Erythroblast (primary cell): ENCODE measurements around the gene CACNA1C.
A peak's percentile ranks its signal among the peaks of the same experiment; 100 is the strongest.

Experiments
- DNase-seq, 2 experiments: peaks; one replicate each; lab custom pipeline; 2025; lab: John Stamatoyannopoulos, UW
- GATA1 ChIP-seq: IDR thresholded peaks from 2 replicates; pipeline ENCODE4 v1.6.1; 2011; ENCODE audit warnings: low read depth, mild to moderate bottlenecking, control low read depth, low read length, moderate library complexity
- POLR2A ChIP-seq: IDR thresholded peaks from 2 replicates; pipeline ENCODE4 v1.6.1; 2011; ENCODE audit warnings: mild to moderate bottlenecking, low read length

The CACNA1C gene

DNA sequence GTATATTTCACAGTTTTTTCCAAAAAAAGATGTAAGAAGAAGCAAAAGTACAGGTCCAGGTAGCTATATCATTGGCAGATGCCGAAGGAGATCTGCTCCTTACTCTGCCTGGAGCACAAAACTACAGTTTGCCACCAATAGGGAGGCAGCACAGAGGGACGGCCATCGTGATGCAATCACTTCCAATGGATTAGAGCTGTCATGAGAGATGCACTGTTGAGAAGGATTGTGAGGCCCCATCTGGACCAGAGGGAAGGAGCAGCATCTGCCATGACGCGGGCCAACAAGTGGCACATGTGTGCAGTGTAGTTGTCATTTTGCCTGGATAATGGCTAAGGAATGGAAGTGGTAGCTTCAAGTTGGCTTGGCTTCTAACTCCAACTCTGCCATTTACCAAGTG, 423.2 kb downstream of the CACNA1C start:
- no peak for DNase-seq
- no peak for TF ChIP-seq POLR2A
- TF ChIP-seq GATA1, result no peak

DNA sequence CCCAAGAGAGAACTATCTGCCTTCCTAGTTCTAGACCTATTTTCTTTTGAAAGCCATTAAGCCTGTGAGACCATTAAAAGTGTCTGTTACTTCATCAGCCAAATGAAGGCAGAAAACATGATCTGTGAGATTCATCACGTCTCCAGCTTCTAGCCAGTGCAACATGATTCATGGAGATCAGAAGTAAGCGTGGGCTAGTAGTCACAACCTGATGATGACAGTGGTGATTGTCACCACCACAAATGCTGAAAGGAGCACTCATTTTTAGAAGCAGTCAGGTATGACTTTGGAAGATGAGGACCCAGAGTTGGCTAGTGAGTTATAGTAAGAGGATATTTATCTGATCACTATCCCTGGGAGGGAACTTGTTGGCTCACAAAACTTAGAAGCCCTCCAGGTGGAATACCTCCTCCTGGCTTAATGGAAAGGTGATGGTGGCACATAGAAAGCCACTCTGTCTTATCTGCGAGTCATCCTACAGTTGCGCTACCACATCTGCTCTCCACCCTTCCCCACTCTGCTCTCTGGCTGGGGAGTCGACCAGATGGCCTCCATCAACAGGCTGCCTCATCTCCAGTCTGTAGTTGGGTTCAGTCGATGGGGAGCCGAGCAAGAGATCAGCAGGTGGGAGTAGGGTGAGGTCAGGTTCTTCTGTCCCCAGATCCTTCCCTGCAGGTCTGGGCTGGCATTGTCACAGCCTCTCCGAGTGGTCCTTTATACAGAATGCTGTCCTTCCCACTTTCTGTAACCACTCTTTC, 424.4 kb downstream of the CACNA1C start:
- no peak for TF ChIP-seq GATA1
- no peak for TF ChIP-seq POLR2A
- no peak for DNase-seq

DNA sequence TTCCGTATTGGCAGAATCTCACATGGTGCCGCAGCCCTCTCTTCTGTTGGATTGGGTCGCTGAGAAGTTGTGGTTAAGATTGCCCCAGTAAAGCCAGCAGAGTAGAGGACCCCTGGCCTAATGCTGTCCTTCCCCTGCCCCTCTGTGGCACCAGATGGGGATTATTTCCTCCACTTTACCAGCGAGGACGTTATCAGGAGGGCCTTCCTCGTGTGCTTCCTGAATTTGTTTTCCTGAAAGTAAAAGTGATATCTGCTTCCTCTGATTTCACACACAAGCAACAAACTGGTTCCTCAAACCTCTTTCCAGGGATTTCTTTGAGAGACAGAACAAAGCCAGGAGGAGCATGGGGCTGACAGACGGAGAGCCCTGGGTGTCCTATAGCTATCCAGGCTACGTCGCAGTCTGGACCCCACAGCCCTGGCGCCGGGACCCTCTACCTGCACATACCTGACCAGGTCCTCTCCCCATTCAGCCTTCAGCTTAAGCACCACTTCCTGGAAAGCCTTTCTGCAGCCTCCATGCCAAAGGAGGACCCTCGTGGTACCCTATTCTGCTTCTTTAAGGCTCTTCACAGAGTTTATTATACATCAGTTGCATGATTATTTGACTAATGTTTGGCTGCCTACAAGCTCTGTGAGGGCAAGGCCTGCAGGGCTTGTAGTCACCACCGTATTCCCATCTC, 427.2 kb downstream of the CACNA1C start:
- DNase-seq, result no peak
- no peak for TF ChIP-seq POLR2A

DNA sequence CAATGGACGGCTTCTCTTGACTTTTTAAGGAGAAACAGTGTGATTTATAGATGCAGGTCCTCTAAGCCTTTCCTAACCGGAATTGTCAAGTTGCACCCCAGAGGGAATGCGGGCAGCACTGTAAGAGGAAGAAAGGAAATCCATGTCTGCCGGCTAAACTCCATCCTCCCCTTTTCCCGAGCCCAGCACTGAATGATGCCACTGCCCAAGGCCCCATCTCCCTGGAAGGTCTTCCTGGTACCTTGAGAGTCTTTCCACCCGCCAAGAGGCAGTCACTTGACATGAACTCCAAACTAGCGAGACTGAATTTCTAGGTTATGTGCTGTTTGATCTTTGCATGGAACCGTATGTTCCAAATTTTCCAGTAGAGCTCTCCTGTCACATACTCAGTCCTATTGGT, 428.6 kb downstream of the CACNA1C start:
- DNase-seq, result no peak
- no peak for TF ChIP-seq POLR2A
- no peak for TF ChIP-seq GATA1

DNA sequence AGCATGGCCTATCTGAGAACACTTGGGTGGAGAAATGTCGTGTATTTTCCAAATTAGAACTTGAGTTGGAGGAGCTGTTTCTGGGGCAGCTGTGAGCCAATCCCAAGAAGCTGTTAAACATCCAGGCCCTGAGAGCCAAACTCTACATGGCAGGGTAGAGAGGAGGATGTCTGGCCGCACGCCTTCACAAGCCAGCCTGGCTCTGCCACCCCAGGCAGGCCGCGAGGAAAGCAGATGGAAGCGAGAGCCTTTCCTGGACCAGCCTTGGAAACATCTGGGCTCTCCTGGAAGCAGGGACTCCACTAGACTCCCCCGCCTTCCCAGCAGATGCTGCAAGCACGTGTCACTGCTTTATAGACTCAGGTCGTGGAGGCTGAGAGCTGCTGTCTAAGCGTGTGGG, 429.2 kb downstream of the CACNA1C start:
- no peak for TF ChIP-seq GATA1
- no peak for TF ChIP-seq POLR2A
- DNase-seq, result no peak

DNA sequence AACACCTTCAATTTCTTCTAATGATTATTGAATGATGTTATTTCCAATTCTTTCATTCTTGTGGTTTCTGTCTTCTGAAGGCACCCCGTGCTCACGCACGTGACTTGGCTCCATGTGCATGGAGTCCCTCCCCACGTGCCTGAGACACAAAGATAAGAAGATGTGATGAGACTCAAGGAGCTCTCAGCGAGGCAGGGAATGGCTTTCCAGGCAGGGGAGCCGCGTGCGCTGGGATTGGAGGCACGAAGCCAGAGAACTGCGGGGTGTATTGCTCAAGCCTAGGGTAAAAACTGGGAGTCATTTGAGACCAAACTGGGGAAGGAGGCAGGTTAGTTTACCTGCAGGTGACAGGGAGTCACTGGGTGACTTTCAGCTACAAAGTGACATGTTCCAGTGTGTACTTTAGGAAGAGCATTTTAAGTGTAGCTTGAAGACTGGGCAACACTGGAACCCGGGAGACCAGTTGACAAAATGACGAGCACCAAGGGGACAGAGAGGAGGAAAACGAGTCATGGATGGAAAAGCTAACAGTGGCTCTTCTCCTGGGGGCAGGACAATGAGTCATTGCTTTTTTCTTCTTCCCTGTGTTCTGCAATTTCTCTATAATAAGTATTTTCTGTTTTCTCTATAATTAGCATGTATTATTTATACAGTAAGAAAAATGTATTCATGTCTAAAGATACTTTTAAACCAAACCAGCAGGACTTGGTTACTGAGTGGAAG, 430.3 kb downstream of the CACNA1C start:
- TF ChIP-seq POLR2A (no peak), GATA1 (no peak)
- DNase-seq, result peak; percentile 22 to 34

DNA sequence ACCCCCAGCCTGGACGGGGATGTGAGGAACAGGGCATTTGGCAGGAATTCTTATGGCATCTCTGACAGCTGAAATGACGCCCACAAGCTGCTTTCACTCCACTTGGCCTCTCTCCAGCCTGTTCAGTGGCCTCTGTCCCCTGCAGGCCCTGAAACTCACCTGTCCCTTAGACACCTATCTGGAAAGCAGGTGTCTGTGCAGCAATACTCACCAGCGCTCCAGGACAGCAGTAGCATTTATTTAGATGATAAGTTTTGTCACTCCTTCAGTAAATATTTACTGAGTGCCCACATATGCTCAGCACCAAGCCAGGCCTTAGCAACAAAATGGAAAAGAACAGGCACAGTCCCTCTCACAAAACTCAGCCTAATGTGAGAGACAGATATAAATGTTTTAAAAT, 430.9 kb downstream of the CACNA1C start:
- DNase-seq, result no peak

DNA sequence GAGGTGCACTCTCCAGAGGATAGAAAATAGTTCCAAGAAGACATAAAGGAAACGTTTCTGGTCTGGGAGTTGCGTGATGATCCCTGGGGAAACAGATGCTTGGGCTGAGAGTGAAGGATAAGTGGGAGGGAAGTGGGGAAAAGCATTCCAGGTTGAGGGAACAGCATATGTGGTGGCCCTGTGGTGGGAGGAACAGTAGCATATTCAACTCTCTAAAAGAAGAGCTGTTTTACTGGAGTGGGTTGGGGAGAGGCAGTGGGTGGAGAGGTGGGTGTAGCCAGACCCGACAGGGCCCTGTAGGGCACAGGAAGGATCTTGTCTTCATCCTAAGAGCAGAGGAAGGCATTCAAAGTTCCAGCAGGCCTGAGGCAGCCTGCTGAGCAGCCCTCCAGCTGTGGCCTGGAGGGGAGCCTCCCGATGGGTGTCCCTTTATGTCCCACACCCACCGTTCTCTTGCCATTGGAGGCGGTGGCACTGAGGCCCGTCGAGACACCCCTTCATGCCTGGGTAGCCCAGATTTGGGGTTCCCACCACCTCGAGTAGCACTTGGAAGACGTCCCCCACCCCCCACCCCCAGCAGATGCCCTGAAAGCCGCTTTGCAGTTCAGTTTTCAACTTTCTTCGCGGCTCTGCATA, 431.5 kb downstream of the CACNA1C start:
- TF ChIP-seq POLR2A (no peak), GATA1 (no peak)
- no peak for DNase-seq

More for the DNA sequence above, 430.9 kb downstream of the CACNA1C start:
- no peak for TF ChIP-seq POLR2A
- no peak for TF ChIP-seq GATA1

DNA sequence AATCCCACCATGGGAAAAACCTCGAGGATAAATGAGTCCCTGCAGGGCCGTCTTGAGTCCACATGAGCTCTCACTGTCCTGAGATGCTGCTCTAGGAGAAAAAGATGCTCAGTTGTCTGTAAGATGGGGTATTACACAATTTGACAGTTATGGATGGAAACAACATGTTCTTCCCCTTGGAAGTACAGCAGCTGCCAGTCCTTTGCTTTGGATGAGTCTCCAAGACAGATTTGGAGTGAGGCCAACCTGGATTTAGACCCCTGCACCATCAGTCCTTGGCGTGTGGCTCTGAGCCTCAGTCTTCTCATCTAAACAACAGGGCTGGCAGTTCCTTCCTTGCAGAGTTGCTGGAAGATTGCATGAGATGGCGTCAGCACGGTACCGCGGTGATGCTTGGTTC, 432.9 kb downstream of the CACNA1C start:
- no peak for DNase-seq
- no peak for TF ChIP-seq POLR2A
- TF ChIP-seq GATA1, result no peak

DNA sequence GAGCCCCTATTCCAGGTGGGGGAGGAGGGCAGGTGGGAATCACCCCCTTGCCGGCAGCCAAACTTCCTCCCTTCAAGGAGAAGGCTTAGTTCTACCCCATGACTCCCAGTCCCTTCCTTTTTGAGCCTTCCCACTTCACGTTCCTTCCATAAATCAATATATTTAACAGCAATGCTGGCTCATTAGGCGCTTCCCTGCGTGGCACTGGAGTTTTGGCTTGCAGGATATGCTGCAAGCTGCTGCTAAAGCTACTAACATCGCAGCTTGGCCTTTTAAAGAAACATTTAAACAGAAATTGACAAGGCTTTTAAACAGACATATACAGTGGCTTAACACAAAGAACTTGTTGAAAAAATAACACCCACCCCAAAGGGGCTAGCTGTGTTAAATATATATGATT, 434.0 kb downstream of the CACNA1C start:
- TF ChIP-seq POLR2A, result no peak
- no peak for TF ChIP-seq GATA1
- no peak for DNase-seq

DNA sequence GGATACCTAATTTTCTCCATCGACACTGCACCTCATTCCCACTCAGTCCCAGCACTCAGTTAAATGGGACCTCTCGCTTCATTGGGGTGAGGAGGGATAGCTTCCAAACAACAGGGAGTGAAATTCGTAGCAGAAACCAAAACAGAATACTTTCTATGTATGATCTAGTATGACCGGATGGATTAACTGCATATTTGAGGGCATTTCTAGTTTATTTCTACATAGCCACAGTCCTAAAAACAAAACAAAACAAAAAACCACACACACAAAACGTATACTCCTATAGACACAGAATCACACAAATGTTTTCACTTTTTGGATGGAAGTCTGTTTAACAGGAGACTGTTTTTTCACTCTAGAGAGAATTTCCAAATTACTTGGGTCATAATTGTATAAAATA, 434.5 kb downstream of the CACNA1C start:
- TF ChIP-seq POLR2A, result no peak
- TF ChIP-seq GATA1, result no peak

DNA sequence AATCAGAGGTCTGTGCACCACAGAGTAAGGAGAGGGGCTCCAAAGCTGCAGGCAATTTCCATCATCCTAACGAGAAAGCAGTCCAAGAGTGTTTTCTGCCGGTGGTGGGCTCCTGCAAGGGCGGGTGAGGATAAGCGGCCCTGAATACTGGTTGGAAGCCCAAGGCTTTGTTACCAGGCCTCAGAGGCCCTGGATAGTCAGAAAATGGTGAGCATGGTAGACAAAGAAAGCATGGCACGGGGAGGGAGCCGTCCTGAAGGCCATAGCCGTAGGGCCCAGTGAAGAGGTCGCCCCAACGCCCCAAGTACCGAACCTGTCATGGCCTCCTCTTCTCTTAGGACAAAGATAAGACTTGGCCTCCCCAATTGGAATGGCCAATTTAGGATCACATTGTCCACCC, 435.3 kb downstream of the CACNA1C start:
- TF ChIP-seq POLR2A (no peak), GATA1 (no peak)
- DNase-seq, result no peak

More for the DNA sequence above, 434.5 kb downstream of the CACNA1C start:
- DNase-seq, result no peak

DNA sequence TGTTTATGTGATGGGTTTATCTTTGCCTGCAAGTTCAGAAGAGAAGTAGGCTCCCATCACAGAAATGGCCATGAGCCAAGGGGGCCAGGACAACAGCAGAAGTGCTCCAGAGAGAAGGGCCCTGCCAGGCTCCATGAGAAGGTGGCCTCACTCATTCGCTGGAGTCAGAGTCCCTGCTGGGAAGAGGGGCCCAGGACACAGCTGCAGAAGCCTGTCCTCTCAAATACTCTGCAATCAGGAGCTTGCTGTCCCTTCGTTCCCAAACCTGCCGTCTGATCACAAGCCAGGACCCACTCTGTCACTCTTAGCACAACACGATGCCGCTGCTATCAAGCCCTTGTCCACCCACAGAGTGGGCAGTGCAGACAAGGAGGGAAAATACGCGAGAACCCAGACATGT, 435.8 kb downstream of the CACNA1C start:
- DNase-seq, result no peak
- TF ChIP-seq POLR2A (no peak), GATA1 (no peak)

DNA sequence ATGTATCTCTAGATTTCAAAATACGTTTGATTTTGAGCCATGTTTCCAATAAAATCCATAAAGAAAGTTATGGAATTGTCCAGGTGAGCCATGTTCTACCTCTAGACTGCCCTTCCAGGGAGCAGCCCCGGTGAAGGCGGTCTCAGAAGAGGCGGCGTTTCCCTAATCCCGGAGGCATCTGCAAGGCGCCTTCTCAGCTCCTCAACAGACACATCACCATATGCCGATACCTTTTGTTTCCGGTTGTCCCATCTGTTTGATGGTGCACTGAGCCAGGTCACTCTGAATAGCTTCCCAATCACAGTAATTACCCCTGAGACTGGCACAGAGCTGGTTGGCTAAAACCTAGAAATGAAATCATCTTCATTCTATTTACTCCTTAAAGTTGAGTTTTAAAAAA, 436.5 kb downstream of the CACNA1C start:
- TF ChIP-seq GATA1 (no peak), POLR2A (no peak)
- DNase-seq, result no peak
